Measurements from ENCODE around the gene ENO2. TPM values are rescaled to one million over a fixed set of nuclear protein-coding genes. Genes with fewer than 3 reads are reported as not detected.
"Not testable (repeated sequence)": the region's sequence is repeated elsewhere in the genome, so short reads cannot be mapped to it uniquely, and the experiment has no call there.

Gene ENO2
- polyA plus RNA-seq (ENCODE audit: insufficient read length in 10 of 10), result 10 to 100 TPM in 2 of 10 donors, 1 to 10 TPM in 8; 5.2 to 11.7 (median 8.4) TPM
- long read RNA-seq, donor 1, result 0 reads
- long read RNA-seq, donor 2, partial matches to known transcripts, result 7 of 7 reads
- long read RNA-seq, donor 2, other reads (novel, unspliced or antisense), result 0 of 7 reads
- long read RNA-seq, donor 3, result 0 reads
- long read RNA-seq, donor 4, partial matches to known transcripts, result 0 of 2 reads
- long read RNA-seq, donor 4, other reads (novel, unspliced or antisense), result 0 of 2 reads
- long read RNA-seq, donor 5, partial matches to known transcripts, result 0 of 2 reads
- long read RNA-seq, donor 5, other reads (novel, unspliced or antisense), result 0 of 2 reads
- long read RNA-seq, donor 6, result 0 reads
- long read RNA-seq, donor 7, partial matches to known transcripts, result 0 of 1 reads
- long read RNA-seq, donor 7, other reads (novel, unspliced or antisense), result 0 of 1 reads
- long read RNA-seq, donor 8, partial matches to known transcripts, result 5 of 5 reads
- long read RNA-seq, donor 8, other reads (novel, unspliced or antisense), result 0 of 5 reads
- long read RNA-seq, donor 9, result 0 reads

- DNase-seq, result peak in 1 of 3 donors; percentile 87
Observed at GRCh38 chr12:6914246-6914946, at the start of gene ENO2. Gene ENO2, plus strand, starts transcription at chr12:6914580. Its CDS starts 1,253 bp downstream, at chr12:6915833.

GRCh38 chr12:6865307-6865706 lies 49.1 kb upstream of the ENO2 start:
- DNase-seq, result not testable (repeated sequence)

- DNase-seq, result no peak
Observed at GRCh38 chr12:6866163-6866919, 48.0 kb upstream of the ENO2 start.

GRCh38 chr12:6866920-6867412 lies 47.4 kb upstream of the ENO2 start:
- no peak for DNase-seq

GRCh38 chr12:6867413-6868210 lies 46.8 kb upstream of the ENO2 start, which contains the start of gene TPI1:
Gene TPI1, plus strand, starts transcription at chr12:6867531. Its CDS starts 36 bp downstream, at chr12:6867567.
- DNase-seq, result peak; percentile 79 to 93 (median 89)

GRCh38 chr12:6868211-6869048 lies 46.0 kb upstream of the ENO2 start:
- DNase-seq, result peak in 2 of 3 donors; percentile 27 to 57

- peak in 2 of 3 donors; percentile 84 to 87 for DNase-seq
Observed at GRCh38 chr12:6869049-6870021, 45.0 kb upstream of the ENO2 start.

- DNase-seq, result not testable (repeated sequence)
Observed at GRCh38 chr12:6870304-6870703, 44.1 kb upstream of the ENO2 start.

GRCh38 chr12:6871052-6871957 lies 43.1 kb upstream of the ENO2 start:
- no peak for DNase-seq

- peak; percentile 84 to 94 (median 90) for DNase-seq
Observed at GRCh38 chr12:6872073-6873048, 42.0 kb upstream of the ENO2 start.

GRCh38 chr12:6873094-6874014 lies 41.0 kb upstream of the ENO2 start, which contains the start of gene SPSB2:
Gene SPSB2, minus strand, starts transcription at chr12:6873303. Its CDS starts 402 bp downstream, at chr12:6872901.
- peak; percentile 93 to 98 (median 97) for DNase-seq

- DNase-seq, result not testable (repeated sequence)
Observed at GRCh38 chr12:6874015-6874368, 40.4 kb upstream of the ENO2 start.

- DNase-seq, result not testable (repeated sequence)
Observed at GRCh38 chr12:6879824-6880223, 34.6 kb upstream of the ENO2 start.

GRCh38 chr12:6883252-6883651 lies 31.1 kb upstream of the ENO2 start:
- no peak for DNase-seq

- no peak for DNase-seq
Observed at GRCh38 chr12:6883683-6884082, 30.7 kb upstream of the ENO2 start.

Measured in muscle of back (tissue), 13 donors.